Loucy (cell line): Measurements from ENCODE around the gene PSMG3.

ENCODE experiments used
- CTCF ChIP-seq: fragments of 200-600 bp; sonication (generic); conservative IDR thresholded peaks from 2 replicates; pipeline ENCODE4 v1.5.1; 2014; ENCODE audit warnings: mild to moderate bottlenecking, antibody characterized with exemption, low read length
- EZH2phosphoT487 ChIP-seq: fragments of 200-600 bp; IDR thresholded peaks from 2 replicates; pipeline ENCODE4 v1.6.1; 2018; ENCODE audit warnings: antibody characterized with exemption, mild to moderate bottlenecking, moderate library complexity, borderline replicate concordance

GRCh38 chr7:1534330-1535099 lies 35.3 kb downstream of the PSMG3 start:
- TF ChIP-seq CTCF (no peak), EZH2phosphoT487 (no peak)
